Suprapubic skin (tissue), 4 donors: ENCODE measurements around the gene ARRDC5. TPM values are rescaled to one million over a fixed set of nuclear protein-coding genes. Genes with fewer than 3 reads are reported as not detected.
A peak's percentile ranks its signal among the peaks of the same experiment; 100 is the strongest.

ENCODE experiments used
- DNase-seq, 2 donors: peaks; one replicate each; pipeline ENCODE4 v3.0.0-alpha.2; 2019; ENCODE audit warnings: low spot score in 2 of 2
- H3K27ac ChIP-seq: fragments of 200-600 bp; sonication (generic); one replicate; pipeline ENCODE4 v1.5.1; 2019
- H3K27me3 ChIP-seq: fragments of 200-600 bp; sonication (generic); one replicate; pipeline ENCODE4 v1.5.1; 2019
- H3K36me3 ChIP-seq: fragments of 200-600 bp; sonication (generic); one replicate; pipeline ENCODE4 v1.5.1; 2019
- H3K4me1 ChIP-seq: fragments of 200-600 bp; sonication (generic); one replicate; pipeline ENCODE4 v1.5.1; 2019
- H3K4me3 ChIP-seq: fragments of 200-600 bp; sonication (generic); one replicate; pipeline ENCODE4 v1.5.1; 2019; ENCODE audit warnings: mild to moderate bottlenecking
- H3K9me3 ChIP-seq: fragments of 200-600 bp; sonication (generic); one replicate; pipeline ENCODE4 v1.5.1; 2019
- EP300 ChIP-seq: sonication (generic); formaldehyde crosslinking; IDR thresholded peaks from one replicate; pipeline ENCODE4 v1.6.1; 2017; ENCODE audit warnings: antibody characterized with exemption
- POLR2A ChIP-seq, 2 donors: fragments of 450-650 bp; IDR thresholded peaks; one replicate each; pipeline ENCODE4 v1.6.1; 2017; ENCODE audit warnings: antibody characterized with exemption in 2 of 2, mild to moderate bottlenecking in 2 of 2, moderate library complexity in 2 of 2
- POLR2AphosphoS5 ChIP-seq, 3 donors: sonication (generic); formaldehyde crosslinking; IDR thresholded peaks; one replicate each; pipeline ENCODE4 v1.6.1; 2017; ENCODE audit warnings: antibody characterized with exemption in 3 of 3
- WGBS: methylation state at CpG from one replicate; pipeline ENCODE4 v1.1.5; 2018; 5-methylcytosine and 5-hydroxymethylcytosine counted together
- total RNA-seq, 4 donors: library from RNA; depleted of rRNA; stranded (reverse); fragments of >200 nt; gene quantifications; one replicate each; pipeline ENCODE4 v1.1.0, GENCODE V29; 2016
- TF ChIP-seq, protein P1 (sequence below), 2 donors: fragments of 200-600 bp in 1 of 2; fragments of 450-650 bp in 1 of 2; sonication (generic) in 1 of 2; IDR thresholded peaks; one replicate each; pipeline ENCODE4 v1.5.1; 2016 to 2019; ENCODE audit warnings: antibody characterized with exemption in 2 of 2, mild to moderate bottlenecking in 1 of 2, moderate library complexity in 1 of 2

The ARRDC5 gene
- total RNA-seq, 4 donors from 2014 or later, result 0.48 TPM; not detected in 3

DNA sequence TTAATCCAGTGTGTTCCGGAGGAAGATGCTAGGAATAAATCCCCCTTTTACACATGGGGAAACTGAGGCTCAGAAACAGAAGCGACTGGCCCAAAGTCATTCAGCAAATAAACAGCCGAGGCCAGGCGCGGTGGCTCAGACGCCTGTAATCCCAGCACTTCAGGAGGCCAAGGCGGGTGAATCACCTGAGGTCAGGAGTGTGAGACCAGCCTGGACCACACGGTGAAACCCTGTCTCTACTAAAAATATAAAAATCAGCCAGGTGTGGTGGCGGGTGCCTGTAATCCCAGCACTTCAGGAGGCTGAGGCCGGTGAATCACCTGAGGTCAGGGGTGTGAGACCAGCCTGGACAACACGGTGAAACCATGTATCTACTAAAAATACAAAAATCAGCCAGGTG lies 23.7 kb downstream of the ARRDC5 start:
- Histone ChIP-seq H3K4me3 (no peak overlapping the region), H3K4me1 (peaks cover 7% of the 10 kb centered on the region), H3K9me3 (no peaks in the 10 kb centered on the region), H3K27ac (no peak overlapping the region), H3K27me3 (peaks cover 5% of the 10 kb centered on the region), H3K36me3 (no peaks in the 10 kb centered on the region)
- no peak for TF ChIP-seq EP300
- TF ChIP-seq, protein P1, sequence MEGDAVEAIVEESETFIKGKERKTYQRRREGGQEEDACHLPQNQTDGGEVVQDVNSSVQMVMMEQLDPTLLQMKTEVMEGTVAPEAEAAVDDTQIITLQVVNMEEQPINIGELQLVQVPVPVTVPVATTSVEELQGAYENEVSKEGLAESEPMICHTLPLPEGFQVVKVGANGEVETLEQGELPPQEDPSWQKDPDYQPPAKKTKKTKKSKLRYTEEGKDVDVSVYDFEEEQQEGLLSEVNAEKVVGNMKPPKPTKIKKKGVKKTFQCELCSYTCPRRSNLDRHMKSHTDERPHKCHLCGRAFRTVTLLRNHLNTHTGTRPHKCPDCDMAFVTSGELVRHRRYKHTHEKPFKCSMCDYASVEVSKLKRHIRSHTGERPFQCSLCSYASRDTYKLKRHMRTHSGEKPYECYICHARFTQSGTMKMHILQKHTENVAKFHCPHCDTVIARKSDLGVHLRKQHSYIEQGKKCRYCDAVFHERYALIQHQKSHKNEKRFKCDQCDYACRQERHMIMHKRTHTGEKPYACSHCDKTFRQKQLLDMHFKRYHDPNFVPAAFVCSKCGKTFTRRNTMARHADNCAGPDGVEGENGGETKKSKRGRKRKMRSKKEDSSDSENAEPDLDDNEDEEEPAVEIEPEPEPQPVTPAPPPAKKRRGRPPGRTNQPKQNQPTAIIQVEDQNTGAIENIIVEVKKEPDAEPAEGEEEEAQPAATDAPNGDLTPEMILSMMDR (IDR thresholded peaks at IDR 0.05), result no peak
- no peak for TF ChIP-seq POLR2AphosphoS5 (IDR thresholded peaks at IDR 0.05)
- TF ChIP-seq POLR2A (IDR thresholded peaks at IDR 0.05), result no peak
- DNase-seq, result no peak
- WGBS, result 96% methylated on average over 11 of the region's 11 CpGs

DNA sequence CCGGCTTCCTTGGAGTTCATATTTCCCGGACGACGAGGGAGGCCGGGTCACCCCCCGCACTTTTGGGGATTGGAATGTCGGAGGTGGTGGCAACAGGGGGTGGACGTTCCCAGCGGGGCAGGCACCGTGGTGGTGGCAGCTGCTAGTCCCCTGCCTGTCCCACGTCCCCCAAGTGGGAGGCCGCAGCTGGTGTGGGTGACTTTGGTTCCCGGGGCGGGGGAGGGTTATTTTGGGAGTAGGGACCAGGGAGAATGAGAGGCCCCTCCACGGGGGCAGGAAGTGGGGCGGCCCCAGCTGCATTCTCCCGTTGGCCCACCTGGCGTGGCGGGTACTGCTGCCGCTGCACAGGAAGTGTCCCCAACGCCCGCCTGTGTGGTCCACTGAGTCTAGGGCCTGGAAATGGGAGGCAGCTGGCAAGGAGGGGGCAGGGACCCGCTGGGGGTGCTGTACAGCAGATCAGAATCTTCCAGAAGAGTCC lies 24.2 kb downstream of the ARRDC5 start:
- WGBS, result 48% methylated on average over 13 of the region's 23 CpGs
- TF ChIP-seq, protein P1 (IDR thresholded peaks at IDR 0.05), result no peak
- TF ChIP-seq POLR2A (IDR thresholded peaks at IDR 0.05) (no peak), POLR2AphosphoS5 (IDR thresholded peaks at IDR 0.05) (no peak), EP300 (no peak)
- no peak for DNase-seq
- H3K36me3 ChIP-seq, result no peaks in the 10 kb centered on the region
- H3K27ac ChIP-seq, result peak overlapping the region; percentile 19
- peaks cover 5% of the 10 kb centered on the region for H3K27me3 ChIP-seq
- H3K9me3 ChIP-seq, result no peaks in the 10 kb centered on the region
- H3K4me3 ChIP-seq, result no peak overlapping the region
- peaks cover 7% of the 10 kb centered on the region for H3K4me1 ChIP-seq

DNA sequence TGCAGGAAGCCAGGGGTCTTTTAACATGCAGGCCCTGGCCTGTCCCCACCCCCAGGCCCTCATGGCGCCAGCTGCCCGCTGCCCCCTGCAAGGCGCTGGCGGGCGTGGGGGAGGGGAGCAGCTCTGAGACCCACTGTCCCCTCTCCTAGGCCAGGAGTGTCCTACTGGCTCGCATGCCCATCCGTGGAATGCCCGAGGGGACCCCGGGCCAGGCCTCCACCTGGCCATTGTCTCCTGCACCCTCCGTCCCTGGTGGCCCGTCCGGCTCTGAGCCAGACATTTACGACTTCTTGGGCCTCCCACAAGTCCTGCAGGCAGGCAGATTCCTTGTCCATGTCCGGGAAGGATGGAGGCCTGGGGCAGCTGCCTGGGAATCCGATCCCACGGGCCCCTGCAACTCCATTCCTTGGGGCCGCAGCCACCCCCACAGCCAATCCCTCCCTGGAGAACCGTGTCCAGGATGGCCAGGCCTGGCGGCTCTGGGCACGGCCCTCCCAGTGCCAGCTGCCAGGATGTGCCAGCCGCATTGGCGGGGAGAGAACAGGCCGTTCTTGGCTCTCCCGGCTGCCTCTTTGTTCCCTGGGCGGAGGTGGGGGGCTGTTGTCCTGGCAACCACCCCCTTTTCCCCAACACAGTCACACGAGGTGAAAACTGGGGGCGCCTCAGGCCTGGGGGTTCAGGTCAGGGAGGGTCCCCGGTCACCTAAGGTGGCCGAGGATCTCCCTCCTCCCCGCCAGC lies 24.8 kb downstream of the ARRDC5 start:
- no peaks in the 10 kb centered on the region for H3K9me3 ChIP-seq
- H3K4me3 ChIP-seq, result no peak overlapping the region
- TF ChIP-seq POLR2AphosphoS5 (IDR thresholded peaks at IDR 0.05), result no peak
- WGBS, result 48% methylated on average over 9 of the region's 30 CpGs
- peaks cover 5% of the 10 kb centered on the region for H3K27me3 ChIP-seq
- H3K36me3 ChIP-seq, result no peaks in the 10 kb centered on the region
- H3K4me1 ChIP-seq, result peaks cover 7% of the 10 kb centered on the region
- DNase-seq, result no peak
- H3K27ac ChIP-seq, result peak overlapping the region; percentile 19

DNA sequence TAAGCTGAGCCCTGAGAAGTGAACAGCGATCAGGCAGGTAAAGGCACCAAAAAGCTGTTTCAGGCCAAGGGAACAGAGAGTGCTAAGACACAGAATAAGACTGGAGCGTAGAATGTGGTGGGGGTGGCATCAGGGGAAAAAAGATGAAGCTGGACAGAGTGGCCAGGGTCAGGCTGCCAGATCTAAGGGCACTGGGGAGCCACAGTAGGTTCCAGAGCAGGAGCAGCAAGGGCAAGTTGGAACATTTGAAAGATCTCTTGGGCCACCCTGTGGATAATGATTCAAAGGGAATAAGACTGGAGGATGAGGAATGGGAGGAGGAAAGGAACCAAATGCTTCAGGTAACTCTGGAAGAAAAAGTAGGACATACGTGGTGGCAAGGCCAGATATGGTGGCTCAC lies 28.8 kb downstream of the ARRDC5 start:
- Histone ChIP-seq H3K27ac (no peak overlapping the region), H3K36me3 (no peaks in the 10 kb centered on the region), H3K4me1 (peaks cover 15% of the 10 kb centered on the region), H3K9me3 (no peaks in the 10 kb centered on the region), H3K4me3 (no peak overlapping the region), H3K27me3 (peaks cover 5% of the 10 kb centered on the region)
- TF ChIP-seq POLR2A (IDR thresholded peaks at IDR 0.05), result no peak
- TF ChIP-seq EP300, result no peak
- TF ChIP-seq POLR2AphosphoS5 (IDR thresholded peaks at IDR 0.05), result no peak
- TF ChIP-seq, protein P1 (IDR thresholded peaks at IDR 0.05), result no peak
- WGBS, result 83% methylated on average over 3 of the region's 3 CpGs
- DNase-seq, result no peak

DNA sequence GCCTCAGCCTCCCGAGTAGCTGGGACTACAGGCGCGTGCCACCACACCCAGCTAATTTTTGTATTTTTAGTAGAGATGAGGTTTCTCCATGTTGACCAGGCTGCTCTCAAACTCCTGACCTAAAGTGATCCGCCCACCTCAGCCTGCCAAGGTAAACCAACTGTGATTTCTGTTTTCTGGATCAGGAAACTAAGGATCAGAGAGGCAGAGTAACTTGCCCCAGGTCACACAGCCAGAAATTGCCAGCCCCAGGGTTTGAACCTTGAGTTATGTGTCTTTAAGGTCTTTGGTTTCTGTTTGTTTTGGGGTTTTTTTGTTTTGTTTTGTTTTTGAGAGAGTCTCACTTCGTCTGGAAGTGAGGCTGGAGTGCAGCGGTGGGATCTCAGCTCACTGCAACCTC lies 31.0 kb downstream of the ARRDC5 start:
- Histone ChIP-seq H3K9me3 (no peaks in the 10 kb centered on the region), H3K4me1 (peaks cover 20% of the 10 kb centered on the region), H3K4me3 (no peak overlapping the region), H3K27me3 (no peaks in the 10 kb centered on the region), H3K27ac (no peak overlapping the region), H3K36me3 (no peaks in the 10 kb centered on the region)
- DNase-seq, result no peak
- TF ChIP-seq POLR2AphosphoS5 (IDR thresholded peaks at IDR 0.05), result no peak
- TF ChIP-seq EP300, result no peak
- TF ChIP-seq, protein P1 (IDR thresholded peaks at IDR 0.05), result no peak
- TF ChIP-seq POLR2A (IDR thresholded peaks at IDR 0.05), result no peak
- WGBS, result 78% methylated on average over 6 of the region's 6 CpGs
